Kidney epithelial cell (primary cell): ENCODE measurements around the gene ASPSCR1. TPM values are rescaled to one million over a fixed set of nuclear protein-coding genes. Genes with fewer than 3 reads are reported as not detected.

Experiments
- DNase-seq: peaks from one replicate; pipeline ENCODE4 v3.0.0-alpha.2; 2010; ENCODE audit warnings: low read depth
- H3K27me3 ChIP-seq: 2 replicates; pipeline ENCODE4 v1.6.0; 2011; ENCODE audit warnings: low read length; ENCODE audit not compliant: control insufficient read depth, insufficient read depth
- H3K36me3 ChIP-seq: 2 replicates; pipeline ENCODE4 v1.5.1; 2011; ENCODE audit warnings: low read length; ENCODE audit not compliant: control insufficient read depth, insufficient read depth
- H3K4me3 ChIP-seq: 2 replicates; pipeline ENCODE4 v1.5.1; 2011; ENCODE audit warnings: low read depth, mild to moderate bottlenecking, control low read depth, low read length
- total RNA-seq: library from RNA; depleted of rRNA; stranded (reverse); fragments of >200 nt; gene quantifications from 2 replicates; pipeline ENCODE4 v1.2.3, GENCODE V29; 2015
- TF ChIP-seq, protein P1 (sequence below): IDR thresholded peaks from 2 replicates; pipeline ENCODE4 v1.5.1; 2011; ENCODE audit warnings: mild to moderate bottlenecking, moderate library complexity, low read length, control low read depth, inconsistent platforms; ENCODE audit not compliant: insufficient read depth, poor library complexity, severe bottlenecking

ASPSCR1 gene
- total RNA-seq, 1 donor from 2014 or later = 19.5 TPM

DNA sequence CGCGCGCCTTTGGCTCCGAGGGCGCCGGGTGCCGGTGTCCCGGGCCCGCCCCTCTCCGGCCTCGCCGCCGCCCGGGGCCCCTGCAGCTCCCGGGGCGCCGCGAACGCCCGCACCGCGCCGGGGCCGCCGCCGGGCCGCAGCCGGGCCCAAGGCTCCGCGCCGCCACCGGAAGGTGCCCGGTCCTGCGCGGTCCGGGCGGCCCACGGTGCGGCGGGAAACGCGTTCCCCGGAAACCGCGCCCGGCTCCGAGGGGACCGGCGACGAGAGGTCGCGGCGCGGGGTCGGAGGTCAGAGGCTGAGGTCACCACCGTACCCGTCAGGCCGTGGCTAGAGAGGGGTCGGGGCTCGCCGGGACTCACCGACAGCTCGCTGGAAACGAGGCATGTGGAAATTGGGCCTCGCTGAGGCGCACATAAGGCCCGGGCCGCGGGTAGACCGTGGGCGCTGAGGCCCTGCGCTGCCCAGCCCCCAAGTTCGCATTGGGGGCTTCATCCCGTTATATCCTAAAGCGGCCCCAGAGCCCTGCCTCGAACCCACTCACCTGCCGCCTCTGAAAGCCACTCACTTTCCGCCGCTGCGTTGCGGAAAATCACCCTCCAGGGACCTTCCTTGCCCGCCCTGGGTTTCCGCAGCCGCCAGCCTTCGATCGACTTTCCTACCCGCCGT is 88.3 kb downstream of the ASPSCR1 start, which contains the start of gene DUS1L:
Gene DUS1L, minus strand, starts transcription at position 167 of the 666 bp plus-strand sequence. CDS start 745 bp downstream, outside the sequence.
- TF ChIP-seq, protein P1, sequence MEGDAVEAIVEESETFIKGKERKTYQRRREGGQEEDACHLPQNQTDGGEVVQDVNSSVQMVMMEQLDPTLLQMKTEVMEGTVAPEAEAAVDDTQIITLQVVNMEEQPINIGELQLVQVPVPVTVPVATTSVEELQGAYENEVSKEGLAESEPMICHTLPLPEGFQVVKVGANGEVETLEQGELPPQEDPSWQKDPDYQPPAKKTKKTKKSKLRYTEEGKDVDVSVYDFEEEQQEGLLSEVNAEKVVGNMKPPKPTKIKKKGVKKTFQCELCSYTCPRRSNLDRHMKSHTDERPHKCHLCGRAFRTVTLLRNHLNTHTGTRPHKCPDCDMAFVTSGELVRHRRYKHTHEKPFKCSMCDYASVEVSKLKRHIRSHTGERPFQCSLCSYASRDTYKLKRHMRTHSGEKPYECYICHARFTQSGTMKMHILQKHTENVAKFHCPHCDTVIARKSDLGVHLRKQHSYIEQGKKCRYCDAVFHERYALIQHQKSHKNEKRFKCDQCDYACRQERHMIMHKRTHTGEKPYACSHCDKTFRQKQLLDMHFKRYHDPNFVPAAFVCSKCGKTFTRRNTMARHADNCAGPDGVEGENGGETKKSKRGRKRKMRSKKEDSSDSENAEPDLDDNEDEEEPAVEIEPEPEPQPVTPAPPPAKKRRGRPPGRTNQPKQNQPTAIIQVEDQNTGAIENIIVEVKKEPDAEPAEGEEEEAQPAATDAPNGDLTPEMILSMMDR = no peak
- Histone ChIP-seq H3K4me3 (peak within 1 kb of the TSS; percentile 92), H3K36me3 (no peaks in the 10 kb centered on the region), H3K27me3 (no peaks in the 10 kb centered on the region)
- DNase-seq = no peak

Other genes with a start within 250 kb of the ASPSCR1 start
- not detected in 2 replicates for gene GCGR, start 173.5 kb upstream of the ASPSCR1 start, total RNA-seq
- 131 and 137 TPM in 2 replicates for gene MCRIP1, start 144.3 kb upstream of the ASPSCR1 start, total RNA-seq
- gene PPP1R27, start 142.6 kb upstream of the ASPSCR1 start, total RNA-seq = 0.38 TPM in 1 of 2 replicates, not detected in the other
- 870 and 1,165 TPM in 2 replicates for gene P4HB, start 117.1 kb upstream of the ASPSCR1 start, total RNA-seq
- 243 and 355 TPM in 2 replicates for gene ARHGDIA, start 106.3 kb upstream of the ASPSCR1 start, total RNA-seq
- 143 and 151 TPM in 2 replicates for gene ALYREF, start 86.0 kb upstream of the ASPSCR1 start, total RNA-seq
- 205 and 232 TPM in 2 replicates for gene ANAPC11, start 85.9 kb upstream of the ASPSCR1 start, total RNA-seq
- gene NPB, start 75.4 kb upstream of the ASPSCR1 start, total RNA-seq = 1.2 and 1.9 TPM in 2 replicates
- gene PCYT2, start 66.2 kb upstream of the ASPSCR1 start, total RNA-seq = 30.4 and 41.1 TPM in 2 replicates
- 26.4 and 31.3 TPM in 2 replicates for gene SIRT7, start 59.5 kb upstream of the ASPSCR1 start, total RNA-seq
- gene MAFG, start 49.9 kb upstream of the ASPSCR1 start, total RNA-seq = 39.7 and 41.1 TPM in 2 replicates
- gene PYCR1, start 40.3 kb upstream of the ASPSCR1 start, total RNA-seq = 132 and 166 TPM in 2 replicates
- not detected in 2 replicates for gene MYADML2, start 30.4 kb upstream of the ASPSCR1 start, total RNA-seq
- 0.17 TPM in 1 of 2 replicates, not detected in the other for gene NOTUM, start 16.4 kb upstream of the ASPSCR1 start, total RNA-seq
- gene CENPX, start 45.2 kb downstream of the ASPSCR1 start, total RNA-seq = 61.3 and 62.3 TPM in 2 replicates
- gene LRRC45, start 45.7 kb downstream of the ASPSCR1 start, total RNA-seq = 16.1 and 22.2 TPM in 2 replicates
- 57.4 and 64.1 TPM in 2 replicates for gene RAC3, start 54.0 kb downstream of the ASPSCR1 start, total RNA-seq
- 70.8 and 73.6 TPM in 2 replicates for gene DCXR, start 60.1 kb downstream of the ASPSCR1 start, total RNA-seq
- 72.3 and 112 TPM in 2 replicates for gene RFNG, start 74.2 kb downstream of the ASPSCR1 start, total RNA-seq
- 150 and 163 TPM in 2 replicates for gene GPS1, start 74.3 kb downstream of the ASPSCR1 start, total RNA-seq
- gene DUS1L, start 88.2 kb downstream of the ASPSCR1 start, total RNA-seq = 147 and 177 TPM in 2 replicates
- 202 and 249 TPM in 2 replicates for gene FASN, start 120.6 kb downstream of the ASPSCR1 start, total RNA-seq
- 25.5 and 27.5 TPM in 2 replicates for gene CCDC57, start 235.2 kb downstream of the ASPSCR1 start, total RNA-seq